Measurements from ENCODE around the gene PCGF6.

PCGF6 gene

DNA sequence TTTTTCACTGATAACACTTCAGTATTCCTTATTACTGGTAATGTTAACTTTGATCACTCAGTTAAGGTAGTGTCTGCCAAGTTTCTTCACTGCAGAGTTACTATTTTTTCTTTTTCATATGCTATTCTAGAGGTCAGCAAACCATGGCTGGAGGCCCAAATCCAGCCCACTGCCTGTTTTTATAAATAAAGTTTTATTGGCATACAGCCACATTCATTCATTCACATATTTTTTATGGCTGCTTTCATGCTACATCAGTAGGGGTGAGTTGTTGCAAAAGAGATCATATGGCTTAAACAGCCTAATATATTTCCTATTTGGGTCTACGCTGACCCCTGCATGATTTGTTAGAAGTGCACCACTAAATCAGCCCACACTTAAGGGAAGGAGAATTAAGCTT lies 94.3 kb downstream of the PCGF6 start:
- no peak for DNase-seq (ENCODE audit: low read depth)

GRCh38 chr10:103254538-103255325 lies 96.2 kb downstream of the PCGF6 start:
- DNase-seq (ENCODE audit: low read depth): no peak

- no peak for DNase-seq (ENCODE audit: low read depth)
Measured at GRCh38 chr10:103254113-103254512, 96.8 kb downstream of the PCGF6 start.

Data from stimulated activated CD8-positive, alpha-beta memory T cell treated with anti-CD3 and anti-CD28 coated beads, Interleukin-12 subunit alpha, Interleukin-12 subunit beta, amount 100 ng/mL, for 1 hour (primary cell).